Chondrocyte (in vitro differentiated cells): ENCODE measurements around the gene ORC4. TPM values are rescaled to one million over a fixed set of nuclear protein-coding genes. Genes with fewer than 3 reads are reported as not detected.
"Not testable (repeated sequence)": the region's sequence is repeated elsewhere in the genome, so short reads cannot be mapped to it uniquely, and the experiment has no call there.

Experiments used
- DNase-seq: peaks from one replicate; pipeline ENCODE4 v3.0.0; 2021; ENCODE audit warnings: mixed read lengths, low spot score
- H3K27ac Mint-ChIP-seq: one replicate; pipeline ENCODE4 v1.8.0; 2021; ENCODE audit warnings: mild to moderate bottlenecking, moderate library complexity, mixed read lengths; ENCODE audit not compliant: unreplicated experiment
- H3K27me3 Mint-ChIP-seq: 2 replicates; pipeline ENCODE4 v1.8.0; 2021; ENCODE audit warnings: low read depth, mixed read lengths
- H3K36me3 Mint-ChIP-seq: 2 replicates; pipeline ENCODE4 v1.8.0; 2021; ENCODE audit warnings: low read depth, mixed read lengths
- H3K4me1 Mint-ChIP-seq: 2 replicates; pipeline ENCODE4 v1.8.0; 2021; ENCODE audit warnings: low read depth, mild to moderate bottlenecking, mixed read lengths
- H3K4me3 Mint-ChIP-seq: one replicate; pipeline ENCODE4 v1.8.0; 2021; ENCODE audit warnings: mild to moderate bottlenecking, moderate library complexity, mixed read lengths; ENCODE audit not compliant: unreplicated experiment
- H3K9me3 Mint-ChIP-seq: 2 replicates; pipeline ENCODE4 v1.8.0; 2021; ENCODE audit warnings: low read depth, mixed read lengths
- total RNA-seq: library from RNA; stranded (reverse); gene quantifications from 3 replicates; pipeline ENCODE4 v1.2.1, GENCODE V29; 2021
- TF ChIP-seq, protein P1 (sequence below): fragments of 200-600 bp; sonication (generic); IDR thresholded peaks from 2 replicates; pipeline ENCODE4 v1.5.0; 2021; ENCODE audit warnings: antibody characterized with exemption, mild to moderate bottlenecking, moderate library complexity

Gene ORC4
- total RNA-seq, 1 donor from 2014 or later: 28.5 TPM

DNA sequence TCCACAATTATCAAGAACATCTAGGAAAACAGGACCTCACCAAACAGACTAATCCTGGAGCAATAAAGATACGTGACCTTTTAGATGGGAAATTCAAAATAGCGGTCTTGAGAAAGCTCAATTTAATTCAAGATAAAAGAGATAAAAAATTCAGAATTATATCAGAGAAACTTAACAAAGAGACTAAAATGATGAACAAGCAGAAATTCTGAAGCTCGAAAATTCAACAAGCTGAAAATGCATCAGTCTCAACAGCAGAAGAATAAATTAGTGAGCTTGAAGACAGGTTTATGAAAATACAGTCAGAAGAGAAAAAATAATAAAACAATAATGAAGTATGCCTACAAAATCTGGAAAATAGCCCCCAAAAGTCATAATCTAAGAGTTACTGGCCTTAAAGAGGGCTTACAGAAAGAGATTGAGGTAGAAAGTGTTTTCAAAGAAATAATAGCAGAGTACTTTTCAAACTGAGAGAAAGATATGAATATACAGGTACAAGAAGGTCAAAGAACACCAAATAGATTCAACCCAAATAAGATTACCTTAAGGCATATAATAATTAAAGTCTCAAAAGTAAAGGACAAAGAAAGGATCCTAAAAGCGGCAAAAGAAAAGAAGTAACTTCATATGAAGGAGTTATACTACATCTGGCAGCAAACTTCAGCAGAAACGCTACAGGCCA, 13.2 kb downstream of the ORC4 start:
- Mint-ChIP-seq H3K4me3 (no peak overlapping the region), H3K27ac (no peak overlapping the region), H3K4me1 (no peaks in the 10 kb centered on the region), H3K27me3 (no peaks in the 10 kb centered on the region), H3K9me3 (peaks cover 20% of the 10 kb centered on the region), H3K36me3 (peaks cover 4% of the 10 kb centered on the region)
- TF ChIP-seq, protein P1, sequence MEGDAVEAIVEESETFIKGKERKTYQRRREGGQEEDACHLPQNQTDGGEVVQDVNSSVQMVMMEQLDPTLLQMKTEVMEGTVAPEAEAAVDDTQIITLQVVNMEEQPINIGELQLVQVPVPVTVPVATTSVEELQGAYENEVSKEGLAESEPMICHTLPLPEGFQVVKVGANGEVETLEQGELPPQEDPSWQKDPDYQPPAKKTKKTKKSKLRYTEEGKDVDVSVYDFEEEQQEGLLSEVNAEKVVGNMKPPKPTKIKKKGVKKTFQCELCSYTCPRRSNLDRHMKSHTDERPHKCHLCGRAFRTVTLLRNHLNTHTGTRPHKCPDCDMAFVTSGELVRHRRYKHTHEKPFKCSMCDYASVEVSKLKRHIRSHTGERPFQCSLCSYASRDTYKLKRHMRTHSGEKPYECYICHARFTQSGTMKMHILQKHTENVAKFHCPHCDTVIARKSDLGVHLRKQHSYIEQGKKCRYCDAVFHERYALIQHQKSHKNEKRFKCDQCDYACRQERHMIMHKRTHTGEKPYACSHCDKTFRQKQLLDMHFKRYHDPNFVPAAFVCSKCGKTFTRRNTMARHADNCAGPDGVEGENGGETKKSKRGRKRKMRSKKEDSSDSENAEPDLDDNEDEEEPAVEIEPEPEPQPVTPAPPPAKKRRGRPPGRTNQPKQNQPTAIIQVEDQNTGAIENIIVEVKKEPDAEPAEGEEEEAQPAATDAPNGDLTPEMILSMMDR: no peak
- no peak for DNase-seq

DNA sequence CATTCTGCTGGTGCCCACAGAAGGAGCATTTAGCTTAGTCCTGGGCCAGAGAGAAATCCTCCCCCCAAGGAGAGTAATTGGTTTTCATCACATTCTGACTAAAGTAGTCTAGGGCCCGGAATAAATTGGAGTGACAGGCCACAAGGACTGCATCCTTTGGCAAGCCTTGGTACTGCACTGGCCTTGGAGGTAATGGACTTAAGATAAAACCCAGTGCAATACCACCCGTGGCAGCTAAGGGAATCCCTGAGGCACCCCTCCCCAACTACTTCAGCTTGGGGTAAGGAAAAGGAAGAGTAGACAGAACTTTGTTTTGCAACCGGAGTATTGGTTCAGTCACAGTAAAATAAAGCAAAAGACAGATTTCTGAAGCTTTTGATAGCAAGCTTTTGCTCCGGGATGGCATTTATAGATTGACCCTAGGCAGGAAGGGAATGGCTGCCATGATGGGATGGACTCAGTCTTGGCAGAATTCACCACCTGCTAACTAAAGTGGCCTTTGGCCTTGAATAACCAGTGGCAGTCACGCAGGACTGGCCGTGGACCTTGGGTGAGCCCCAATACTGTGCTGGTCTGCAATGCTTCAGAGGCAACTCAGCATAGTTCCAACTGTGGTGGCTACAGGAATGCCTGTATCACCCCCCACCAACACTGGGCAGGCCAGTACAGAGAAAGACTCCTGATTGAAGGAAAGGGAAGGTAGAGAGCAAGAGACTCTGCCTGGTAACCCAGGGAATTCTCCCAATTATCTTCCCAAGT, 14.1 kb downstream of the ORC4 start:
- DNase-seq: no peak
- Mint-ChIP-seq H3K27me3 (no peaks in the 10 kb centered on the region), H3K27ac (no peak overlapping the region), H3K36me3 (peaks cover 7% of the 10 kb centered on the region), H3K9me3 (peaks cover 30% of the 10 kb centered on the region), H3K4me3 (no peak overlapping the region), H3K4me1 (no peaks in the 10 kb centered on the region)
- TF ChIP-seq, protein P1: no peak

DNA sequence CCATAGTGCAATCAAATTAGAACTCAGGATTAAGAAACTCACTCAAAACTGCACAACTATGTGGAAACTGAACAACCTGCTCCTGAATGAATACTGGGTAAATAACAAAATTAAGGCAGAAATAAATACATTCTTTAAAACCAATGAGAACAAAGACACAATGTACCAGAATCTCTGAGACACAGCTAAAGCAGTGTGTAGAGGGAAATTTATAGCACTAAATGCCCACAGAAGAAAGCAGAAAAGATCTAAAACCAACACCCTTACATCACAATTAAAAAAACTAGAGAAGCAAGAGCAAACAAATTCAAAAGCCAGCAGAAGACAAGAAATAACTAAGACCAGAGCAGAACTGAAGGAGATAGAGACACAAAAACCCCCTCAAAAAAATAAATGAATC, 18.1 kb downstream of the ORC4 start:
- H3K4me1 Mint-ChIP-seq, H3K36me3 Mint-ChIP-seq, DNase-seq, H3K4me3 Mint-ChIP-seq, H3K27me3 Mint-ChIP-seq, H3K27ac Mint-ChIP-seq: not testable (repeated sequence)
- peaks cover 27% of the 10 kb centered on the region for H3K9me3 Mint-ChIP-seq

DNA sequence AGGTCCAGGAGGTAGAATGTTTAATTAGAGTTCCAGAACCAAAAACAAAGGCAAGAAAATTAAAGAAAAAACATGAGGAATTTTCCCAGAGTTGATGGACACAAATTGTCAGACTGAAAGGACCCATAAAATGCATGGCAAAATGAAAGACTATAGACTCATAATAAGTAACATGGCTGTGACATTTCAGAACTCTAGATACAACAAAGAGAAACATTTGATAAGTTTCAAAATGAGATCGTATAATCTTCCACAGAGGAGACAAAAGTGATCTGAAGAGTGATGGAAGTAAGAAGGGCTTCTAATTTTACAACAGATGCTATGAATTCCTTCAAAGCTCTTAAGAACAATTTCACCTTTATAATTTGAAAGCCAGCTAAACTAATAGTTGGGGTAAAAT, 20.4 kb downstream of the ORC4 start:
- H3K27me3 Mint-ChIP-seq: no peaks in the 10 kb centered on the region
- peaks cover 12% of the 10 kb centered on the region for H3K36me3 Mint-ChIP-seq
- TF ChIP-seq, protein P1: no peak
- no peak overlapping the region for H3K27ac Mint-ChIP-seq
- peaks cover 3% of the 10 kb centered on the region for H3K4me1 Mint-ChIP-seq
- H3K4me3 Mint-ChIP-seq: no peak overlapping the region
- H3K9me3 Mint-ChIP-seq: peaks cover 33% of the 10 kb centered on the region
- DNase-seq: no peak

DNA sequence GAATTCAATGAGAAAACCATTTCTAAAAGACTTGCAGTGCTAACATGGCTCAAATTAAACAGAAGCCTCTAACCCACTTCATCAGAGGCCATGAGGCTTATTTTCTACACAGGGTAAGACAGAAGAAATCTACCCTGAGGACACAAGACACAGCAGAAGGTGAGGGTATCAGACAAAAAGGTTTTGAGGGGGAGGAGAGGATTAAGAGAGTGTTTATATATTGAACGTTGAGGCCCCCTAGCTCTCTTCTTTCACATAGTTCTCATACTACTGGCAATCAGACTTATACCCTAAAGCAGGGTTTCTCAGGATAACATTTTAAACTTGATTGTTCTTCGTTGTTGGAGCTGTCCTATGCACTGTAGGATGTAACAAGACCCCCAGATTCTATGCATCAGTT, 21.4 kb downstream of the ORC4 start:
- Mint-ChIP-seq H3K4me1 (peaks cover 3% of the 10 kb centered on the region), H3K36me3 (peaks cover 12% of the 10 kb centered on the region), H3K9me3 (peaks cover 30% of the 10 kb centered on the region), H3K27me3 (no peaks in the 10 kb centered on the region), H3K27ac (no peak overlapping the region), H3K4me3 (no peak overlapping the region)
- DNase-seq: no peak
- TF ChIP-seq, protein P1: no peak
